Measurements from ENCODE around the gene ZNF32.
A peak's percentile ranks its signal among the peaks of the same experiment; 100 is the strongest.
"Not testable (repeated sequence)": the region's sequence is repeated elsewhere in the genome, so short reads cannot be mapped to it uniquely, and the experiment has no call there.

The ZNF32 gene

GRCh38 chr10:43622038-43622437 is 26.6 kb downstream of the ZNF32 start:
- no peak for DNase-seq

DNA sequence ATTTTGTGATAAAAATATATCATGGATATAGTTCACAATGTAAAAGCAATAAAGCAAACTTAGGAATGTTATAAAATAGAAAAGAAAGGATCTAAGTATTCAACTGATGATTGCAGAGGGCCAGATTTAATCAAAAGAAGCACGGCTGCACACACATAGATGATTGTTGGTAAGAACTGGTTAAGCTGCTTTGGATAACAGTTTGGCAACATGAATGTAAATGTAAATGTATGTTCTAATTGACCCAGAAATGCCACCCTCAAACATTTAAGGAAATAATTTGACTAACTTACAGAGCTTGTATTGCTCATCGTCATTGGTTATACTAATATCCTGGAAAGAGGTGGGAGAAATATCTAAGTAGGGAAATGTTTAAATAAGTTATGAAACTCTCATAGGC is 29.3 kb downstream of the ZNF32 start:
- no peak for DNase-seq

- no peak for DNase-seq
These were observed 31.8 kb downstream of the ZNF32 start for GRCh38 chr10:43616697-43617370.

- DNase-seq = no peak
These were observed 38.0 kb downstream of the ZNF32 start for GRCh38 chr10:43610636-43611035.

DNA sequence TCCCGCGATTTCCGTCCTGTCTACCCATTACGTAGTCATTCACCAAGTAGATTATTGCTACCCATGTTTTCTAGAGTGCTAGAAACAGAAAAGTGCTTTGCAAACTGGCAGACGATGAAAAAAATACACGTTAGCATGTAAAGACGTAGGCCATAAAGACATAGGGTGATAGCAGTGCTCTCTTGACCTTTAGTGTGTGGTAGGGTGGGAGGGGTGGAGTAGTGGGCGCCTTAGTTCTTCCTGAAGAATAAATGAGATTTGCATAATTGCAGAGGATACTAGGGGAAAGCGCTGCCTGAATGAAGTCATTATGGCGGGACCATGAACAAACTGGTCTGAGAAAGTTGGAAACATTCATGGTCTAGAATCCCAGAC is 41.5 kb downstream of the ZNF32 start:
- DNase-seq = no peak

DNA sequence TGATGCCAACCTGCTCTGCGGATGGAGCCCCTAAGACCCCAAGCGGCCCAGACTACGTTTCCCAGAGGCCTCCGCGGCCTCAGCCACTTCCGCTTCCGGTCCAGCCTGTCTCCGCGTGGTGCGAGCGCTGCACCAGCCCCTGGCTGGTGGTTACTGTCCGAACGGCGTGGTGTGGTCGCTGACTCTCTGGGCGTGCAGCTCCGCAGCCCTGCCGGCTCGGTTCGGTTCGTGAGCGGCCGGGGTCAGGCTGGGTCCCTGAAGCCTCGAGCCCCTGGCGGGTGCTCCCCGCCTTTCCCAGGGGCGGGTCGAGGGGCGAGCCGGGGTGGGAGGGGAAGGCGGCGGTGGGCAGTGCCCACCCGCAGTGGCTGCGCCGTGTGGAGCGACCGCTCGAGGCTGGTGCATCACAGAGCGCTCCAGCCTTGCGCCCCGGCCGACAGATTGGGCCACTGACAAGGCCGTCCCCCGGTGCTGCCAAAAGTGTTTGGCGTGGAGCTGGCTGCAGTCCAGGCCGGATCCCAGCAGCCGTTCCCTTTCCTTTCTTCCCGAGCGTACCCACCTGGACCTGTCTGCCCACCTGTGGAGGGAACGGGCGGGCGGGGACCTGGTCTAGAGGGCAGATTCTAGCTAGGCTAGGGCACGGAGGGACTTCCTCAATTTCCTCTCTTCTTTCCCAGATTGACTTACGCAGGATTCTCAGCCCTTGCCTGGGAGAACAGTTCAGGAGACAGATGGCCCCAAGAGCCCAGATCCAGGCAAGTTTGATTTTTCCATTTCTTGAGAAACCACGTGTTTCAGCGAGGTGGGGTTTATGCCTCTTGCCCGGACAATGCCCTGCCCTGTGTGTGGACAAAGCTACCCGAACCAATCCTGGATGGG is 42.1 kb downstream of the ZNF32 start, which contains the start of gene ZNF485:
Gene ZNF485 (plus strand): TSS at position 116 of the 876 bp plus-strand sequence. CDS start 613 bp downstream, at position 729.
- peak; percentile 71 for DNase-seq

DNA sequence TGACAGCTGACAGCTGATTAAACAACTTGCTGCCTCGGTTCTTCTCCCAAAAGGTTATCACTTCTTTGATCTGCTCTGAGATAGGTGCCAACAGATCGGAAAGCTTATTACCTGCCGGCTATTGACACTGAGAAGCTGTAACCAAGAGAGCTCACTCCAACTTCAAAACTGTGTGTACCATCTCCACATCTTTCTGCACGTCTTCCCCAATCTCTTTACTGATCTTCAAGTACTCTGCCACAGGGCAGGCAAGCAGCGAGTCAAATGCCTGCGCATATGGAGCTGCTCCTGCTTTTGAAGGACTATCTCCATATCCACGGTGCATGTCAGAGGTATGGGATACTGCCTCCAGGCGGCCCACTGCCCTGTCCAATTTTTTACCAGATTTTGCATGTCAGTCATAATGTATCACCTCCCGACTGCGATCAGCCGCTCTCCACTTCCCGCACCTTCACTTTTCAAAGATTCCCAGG is 42.8 kb downstream of the ZNF32 start:
- no peak for DNase-seq

DNA sequence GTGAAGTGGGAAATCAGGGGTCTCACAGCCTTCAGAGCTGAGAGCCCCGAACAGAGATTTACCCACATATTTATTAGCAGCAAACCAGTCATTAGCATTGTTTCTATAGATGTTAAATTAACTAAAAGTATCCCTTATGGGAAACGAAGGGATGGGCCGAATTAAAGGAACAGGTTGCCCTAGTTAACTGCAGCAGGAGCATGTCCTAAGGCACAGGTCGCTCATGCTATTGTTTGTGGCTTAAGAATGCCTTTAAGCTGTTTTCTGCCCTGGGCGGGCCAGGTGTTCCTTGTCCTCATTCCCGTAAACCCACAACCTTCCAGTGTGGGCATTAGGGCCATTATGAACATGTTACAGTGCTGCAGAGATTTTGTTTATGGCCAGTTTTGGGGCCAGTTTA is 47.1 kb downstream of the ZNF32 start:
- DNase-seq = not testable (repeated sequence)

- peak; percentile 23 for DNase-seq
These were observed 49.3 kb downstream of the ZNF32 start for GRCh38 chr10:43599333-43599732.

DNA sequence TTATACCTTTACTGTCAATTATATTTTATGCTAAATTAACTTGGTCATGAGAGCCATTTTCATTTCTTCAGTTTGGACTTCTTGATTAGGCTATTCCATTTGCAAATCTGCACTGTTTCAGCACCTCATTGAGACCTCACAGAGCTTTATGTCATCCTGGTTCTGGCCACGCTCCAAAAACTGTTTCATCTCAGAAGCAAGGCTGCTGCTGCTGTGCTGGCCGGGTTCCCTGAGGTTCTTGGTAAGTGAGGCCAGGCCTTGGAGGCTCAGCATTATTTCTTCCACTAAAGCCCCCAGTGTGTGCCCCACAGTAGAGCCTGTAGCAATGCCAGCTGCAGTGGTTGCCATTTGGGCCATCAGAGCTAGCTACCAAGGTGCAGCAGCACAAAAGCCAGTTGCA is 50.2 kb downstream of the ZNF32 start:
- DNase-seq = no peak

DNA sequence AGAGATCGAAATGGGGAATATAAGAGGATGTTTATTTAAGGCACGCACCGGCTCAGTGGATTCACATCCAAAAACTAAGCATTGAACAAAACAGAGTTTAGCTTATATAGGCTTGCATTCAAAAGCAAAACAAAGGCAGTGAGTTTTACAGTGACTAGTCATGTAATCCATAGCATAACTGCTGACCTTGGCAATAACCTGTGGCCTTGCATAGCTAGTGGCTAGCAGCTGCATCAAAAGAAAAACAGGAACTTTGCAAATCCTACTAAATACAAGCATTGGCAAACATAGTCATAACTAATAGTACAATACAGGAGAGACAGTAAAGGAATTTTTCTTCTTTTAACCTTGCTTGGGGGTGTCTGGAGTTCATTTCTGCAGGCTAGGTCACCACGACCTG is 52.1 kb downstream of the ZNF32 start:
- no peak for DNase-seq

GRCh38 chr10:43595739-43596298 is 52.9 kb downstream of the ZNF32 start:
- no peak for DNase-seq

DNA sequence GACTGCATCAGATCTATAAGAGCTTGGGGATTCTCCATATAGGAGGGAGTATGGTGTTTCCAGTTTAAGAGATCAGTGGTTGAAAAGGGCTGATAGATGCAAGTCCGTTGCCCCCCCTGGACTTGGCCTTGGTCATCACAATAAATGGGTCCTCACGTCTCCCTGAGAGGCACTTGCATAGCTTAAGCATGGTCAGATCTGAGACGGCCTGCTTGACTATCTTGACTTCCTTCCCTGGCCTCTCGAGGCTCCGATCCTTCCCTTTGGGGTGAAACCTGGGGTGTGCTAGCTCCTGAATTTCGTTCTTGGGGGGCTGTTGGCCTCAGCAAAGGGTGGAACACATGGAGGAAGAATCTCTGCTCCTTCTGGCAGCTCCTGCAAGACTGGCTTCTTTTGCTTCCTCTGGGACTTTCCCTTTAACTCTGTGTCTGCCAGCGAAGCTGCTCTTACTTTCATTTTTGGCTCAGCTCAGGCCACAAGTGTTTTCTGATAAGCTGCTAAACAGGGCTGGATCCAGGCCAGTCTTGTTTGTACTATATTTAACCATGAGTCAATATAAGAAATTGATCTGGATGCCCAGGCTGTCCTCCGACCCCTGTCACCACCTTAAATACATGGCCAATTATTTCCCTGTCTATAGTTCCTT is 53.6 kb downstream of the ZNF32 start:
- DNase-seq = peak; percentile 75
